ENCODE measurements around the gene RPS6KA3.
"Not testable (repeated sequence)": the region's sequence is repeated elsewhere in the genome, so short reads cannot be mapped to it uniquely, and the experiment has no call there.

The RPS6KA3 gene

GRCh38 chrX:20217906-20218305 lies 48.8 kb downstream of the RPS6KA3 start:
- no peak for DNase-seq

- DNase-seq, result no peak
Measured at GRCh38 chrX:20217271-20217670, 49.4 kb downstream of the RPS6KA3 start.

GRCh38 chrX:20215565-20215964 lies 51.1 kb downstream of the RPS6KA3 start:
- no peak for DNase-seq

- no peak for DNase-seq
Measured at GRCh38 chrX:20212486-20213089, 54.1 kb downstream of the RPS6KA3 start.

GRCh38 chrX:20211261-20211786 lies 55.4 kb downstream of the RPS6KA3 start:
- DNase-seq, result no peak

GRCh38 chrX:20205927-20206708 lies 60.6 kb downstream of the RPS6KA3 start:
- DNase-seq, result no peak

- DNase-seq, result no peak
Measured at GRCh38 chrX:20204351-20204750, 62.4 kb downstream of the RPS6KA3 start.

- no peak for DNase-seq
Measured at GRCh38 chrX:20197641-20198210, 69.0 kb downstream of the RPS6KA3 start.

- no peak for DNase-seq
Measured at GRCh38 chrX:20189171-20189570, 77.5 kb downstream of the RPS6KA3 start.

- no peak for DNase-seq
Measured at GRCh38 chrX:20181598-20182329, 84.9 kb downstream of the RPS6KA3 start.

- DNase-seq, result no peak
Measured at GRCh38 chrX:20177093-20177492, 89.6 kb downstream of the RPS6KA3 start.

- no peak for DNase-seq
Measured at GRCh38 chrX:20173856-20174255, 92.9 kb downstream of the RPS6KA3 start.

GRCh38 chrX:20173313-20173712 lies 93.4 kb downstream of the RPS6KA3 start:
- DNase-seq, result no peak

- no peak for DNase-seq
Measured at GRCh38 chrX:20171887-20172286, 94.8 kb downstream of the RPS6KA3 start.

- DNase-seq, result not testable (repeated sequence)
Measured at GRCh38 chrX:20162516-20162915, 104.2 kb downstream of the RPS6KA3 start.

- no peak for DNase-seq
Measured at GRCh38 chrX:20159797-20160385, 106.8 kb downstream of the RPS6KA3 start.

- DNase-seq, result no peak
Measured at GRCh38 chrX:20151689-20152088, 115.0 kb downstream of the RPS6KA3 start.

GRCh38 chrX:20149326-20149725 lies 117.4 kb downstream of the RPS6KA3 start:
- no peak for DNase-seq

- no peak for DNase-seq
Measured at GRCh38 chrX:20147561-20147960, 119.1 kb downstream of the RPS6KA3 start.

- DNase-seq, result no peak
Measured at GRCh38 chrX:20144491-20144890, 122.2 kb downstream of the RPS6KA3 start.

GRCh38 chrX:20143561-20143960 lies 123.1 kb downstream of the RPS6KA3 start:
- no peak for DNase-seq

- no peak for DNase-seq
Measured at GRCh38 chrX:20143111-20143510, 123.6 kb downstream of the RPS6KA3 start.
